Measurements from ENCODE around the gene LIN37.

LIN37 gene

GRCh38 chr19:35704218-35704617 lies 44.2 kb upstream of the LIN37 start, which contains the start of gene ZBTB32:
TSS of gene ZBTB32 (plus strand) at chr19:35704558. CDS start at chr19:35714627, 10,069 bp downstream.
- ATAC-seq = peak; percentile 48
- no peak for TF ChIP-seq TSHZ2 (CRISPR knock-in tag; IDR thresholded peaks at IDR 0.05)
- no peak for TF ChIP-seq GLIS3 (CRISPR knock-in tag; IDR thresholded peaks at IDR 0.05)
- no peak for TF ChIP-seq ZFP3 (CRISPR knock-in tag; IDR thresholded peaks at IDR 0.05)
- no peak for TF ChIP-seq POU6F1 (CRISPR knock-in tag; IDR thresholded peaks at IDR 0.05; ENCODE audit: borderline replicate concordance, low read depth)
- no peak for TF ChIP-seq PATZ1 (CRISPR knock-in tag; IDR thresholded peaks at IDR 0.05; ENCODE audit: borderline replicate concordance)
- no peak for TF ChIP-seq CREB5 (CRISPR knock-in tag; IDR thresholded peaks at IDR 0.05; ENCODE audit: low read depth)
- no peak for TF ChIP-seq OSR1 (CRISPR knock-in tag; IDR thresholded peaks at IDR 0.05)
- no peak for TF ChIP-seq ZC3H10 (CRISPR knock-in tag; IDR thresholded peaks at IDR 0.05)
- TF ChIP-seq ZNF8 (CRISPR knock-in tag; IDR thresholded peaks at IDR 0.05) = no peak

- TF ChIP-seq CSDC2 (CRISPR knock-in tag; IDR thresholded peaks at IDR 0.05) (no peak), ISL1 (CRISPR knock-in tag; IDR thresholded peaks at IDR 0.05) (no peak), RARB (CRISPR knock-in tag; IDR thresholded peaks at IDR 0.05) (no peak), PPARA (CRISPR knock-in tag; IDR thresholded peaks at IDR 0.05; ENCODE audit: borderline replicate concordance) (no peak), ZNF8 (CRISPR knock-in tag; IDR thresholded peaks at IDR 0.05) (no peak), TOX (CRISPR knock-in tag; IDR thresholded peaks at IDR 0.05; ENCODE audit: borderline replicate concordance) (no peak), TCF4 (CRISPR knock-in tag; IDR thresholded peaks at IDR 0.05; ENCODE audit: borderline replicate concordance) (no peak), ZFP3 (CRISPR knock-in tag; IDR thresholded peaks at IDR 0.05) (no peak), PATZ1 (CRISPR knock-in tag; IDR thresholded peaks at IDR 0.05; ENCODE audit: borderline replicate concordance) (no peak)
- no peak for ATAC-seq
These were observed 40.0 kb upstream of the LIN37 start for GRCh38 chr19:35708391-35708790.

GRCh38 chr19:35710784-35711723 lies 37.3 kb upstream of the LIN37 start:
- no peak for TF ChIP-seq SNAI2 (CRISPR knock-in tag; IDR thresholded peaks at IDR 0.05)
- ATAC-seq = no peak; the same call in 2 of the 3 replicates
